Stimulated activated CD8-positive, alpha-beta memory T cell treated with anti-CD3 and anti-CD28 coated beads, Interleukin-12 subunit alpha, Interleukin-12 subunit beta, amount 100 ng/mL, for 4 hours (primary cell): ENCODE data around the gene SSBP3.

Experiments
- DNase-seq: peaks from one replicate; pipeline ENCODE4 v3.0.0-alpha.2; 2020; ENCODE audit warnings: low read depth

SSBP3 gene

GRCh38 chr1:54284781-54285529 lies 121.2 kb downstream of the SSBP3 start:
- DNase-seq, result no peak

DNA sequence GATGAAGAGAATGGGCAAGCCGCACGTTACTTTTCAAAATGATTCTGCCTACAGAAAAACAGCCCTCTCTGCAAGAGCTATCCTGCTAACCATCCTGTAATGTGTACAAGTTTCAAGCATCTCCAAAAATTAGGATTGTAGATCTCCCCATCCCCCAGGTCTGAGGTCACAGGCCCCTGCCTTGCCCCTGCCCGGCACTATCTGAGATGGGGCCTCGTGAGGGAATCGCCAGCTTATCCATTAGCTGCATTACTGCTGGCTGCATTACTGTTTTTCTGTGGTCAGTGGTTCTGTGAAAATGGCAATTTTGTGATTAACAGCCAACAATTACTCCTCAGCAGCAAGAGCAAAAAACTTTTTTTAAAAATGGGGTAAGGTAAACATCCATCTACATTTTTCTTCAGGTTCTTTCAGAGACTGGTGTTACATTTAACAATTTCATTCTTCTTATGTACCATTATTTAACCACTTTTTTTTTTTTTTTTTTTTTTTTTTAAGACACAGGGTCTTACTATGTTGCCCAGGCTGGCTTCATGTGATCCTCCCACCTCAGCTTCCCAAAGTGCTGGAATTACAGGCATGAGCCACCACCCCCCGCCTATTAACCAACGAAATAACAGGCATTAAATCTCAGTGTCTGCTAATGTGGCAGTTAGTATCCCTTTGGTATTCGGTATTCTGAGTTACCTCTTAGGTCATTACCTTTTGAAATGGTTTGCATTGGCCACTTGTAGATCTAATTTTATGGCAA lies 122.4 kb downstream of the SSBP3 start:
- no peak for DNase-seq

- DNase-seq, result no peak
Observed at GRCh38 chr1:54282101-54282847, 123.9 kb downstream of the SSBP3 start.

DNA sequence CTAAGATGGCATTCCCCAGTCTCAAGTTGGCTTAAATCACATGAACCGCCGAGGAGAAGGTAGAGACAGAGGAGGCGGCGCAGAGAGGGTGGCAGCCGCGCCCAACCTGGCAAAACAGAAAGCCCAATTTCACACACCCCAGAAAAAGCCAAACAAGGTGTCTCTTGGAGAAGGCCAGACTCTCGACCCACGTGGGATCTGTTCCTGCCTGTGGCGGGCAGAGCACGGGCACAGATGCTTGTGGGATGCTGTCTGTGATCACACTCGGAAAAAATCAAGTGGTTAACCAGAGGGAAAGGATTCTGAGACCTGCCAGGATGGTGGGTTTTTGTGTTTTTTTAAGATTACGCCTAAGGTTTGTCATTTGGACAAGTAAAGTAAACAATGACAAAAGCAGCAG lies 125.5 kb downstream of the SSBP3 start:
- no peak for DNase-seq

DNA sequence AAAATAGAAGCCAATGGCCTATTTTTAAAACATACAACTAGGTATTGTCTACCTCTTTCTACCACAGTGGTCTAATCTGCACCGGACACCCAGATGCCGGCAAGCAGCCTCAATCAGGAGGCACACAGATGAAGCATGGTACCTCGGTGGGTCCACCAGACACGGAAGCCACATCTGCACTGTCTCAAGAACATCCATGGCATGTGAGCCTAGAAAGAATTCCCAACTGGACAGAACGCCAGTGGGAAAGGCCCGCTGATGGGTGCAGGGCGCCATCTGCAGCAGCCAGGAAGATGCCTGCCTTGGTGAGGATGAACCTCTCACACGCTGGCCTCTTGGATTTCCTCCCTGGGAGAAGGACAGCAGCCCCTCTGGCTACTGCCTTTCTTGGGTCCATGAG lies 126.7 kb downstream of the SSBP3 start:
- DNase-seq, result no peak

GRCh38 chr1:54278941-54279422 lies 127.2 kb downstream of the SSBP3 start:
- no peak for DNase-seq

DNA sequence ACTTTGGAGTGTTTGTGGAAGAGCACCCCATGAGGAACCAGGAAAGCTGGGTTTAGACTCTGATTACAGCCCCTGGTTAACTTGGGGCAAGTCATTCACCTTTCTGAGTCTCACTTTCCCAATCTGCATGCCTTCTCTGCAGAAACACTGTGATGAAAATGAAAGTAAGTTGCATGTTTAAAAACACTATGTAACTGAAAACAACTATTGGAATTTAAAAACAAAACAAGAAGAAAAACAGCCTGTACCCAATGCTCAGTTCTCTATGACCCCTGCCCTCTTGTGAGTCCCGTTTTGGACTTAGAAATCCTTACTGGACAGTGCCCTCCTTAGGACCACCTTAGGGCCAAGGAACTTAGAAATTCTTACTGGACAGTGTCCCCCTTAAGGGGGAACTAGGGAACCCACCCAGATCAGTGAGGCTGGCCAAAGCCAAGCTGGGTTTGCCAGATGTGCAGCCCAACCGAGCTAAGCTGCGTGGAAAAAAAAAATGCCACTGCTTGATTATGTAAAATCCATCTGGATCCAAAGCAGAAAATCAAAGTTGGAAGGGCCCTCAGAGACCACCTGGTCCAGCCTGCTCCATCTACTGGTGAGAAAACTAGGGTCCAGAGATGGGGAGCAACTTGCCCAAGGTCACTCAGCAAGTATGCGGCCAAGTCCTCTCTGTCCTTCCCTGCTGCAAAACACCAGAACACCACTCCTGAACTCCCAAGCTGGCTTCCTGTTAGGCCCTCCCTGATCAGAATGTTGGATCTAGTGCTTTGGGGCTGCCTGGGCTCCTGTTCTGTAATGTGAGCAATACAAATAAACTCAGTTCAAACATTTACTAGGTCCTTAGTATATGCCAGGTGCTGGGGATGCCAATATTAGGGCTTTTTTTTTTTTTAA lies 128.5 kb downstream of the SSBP3 start:
- no peak for DNase-seq

DNA sequence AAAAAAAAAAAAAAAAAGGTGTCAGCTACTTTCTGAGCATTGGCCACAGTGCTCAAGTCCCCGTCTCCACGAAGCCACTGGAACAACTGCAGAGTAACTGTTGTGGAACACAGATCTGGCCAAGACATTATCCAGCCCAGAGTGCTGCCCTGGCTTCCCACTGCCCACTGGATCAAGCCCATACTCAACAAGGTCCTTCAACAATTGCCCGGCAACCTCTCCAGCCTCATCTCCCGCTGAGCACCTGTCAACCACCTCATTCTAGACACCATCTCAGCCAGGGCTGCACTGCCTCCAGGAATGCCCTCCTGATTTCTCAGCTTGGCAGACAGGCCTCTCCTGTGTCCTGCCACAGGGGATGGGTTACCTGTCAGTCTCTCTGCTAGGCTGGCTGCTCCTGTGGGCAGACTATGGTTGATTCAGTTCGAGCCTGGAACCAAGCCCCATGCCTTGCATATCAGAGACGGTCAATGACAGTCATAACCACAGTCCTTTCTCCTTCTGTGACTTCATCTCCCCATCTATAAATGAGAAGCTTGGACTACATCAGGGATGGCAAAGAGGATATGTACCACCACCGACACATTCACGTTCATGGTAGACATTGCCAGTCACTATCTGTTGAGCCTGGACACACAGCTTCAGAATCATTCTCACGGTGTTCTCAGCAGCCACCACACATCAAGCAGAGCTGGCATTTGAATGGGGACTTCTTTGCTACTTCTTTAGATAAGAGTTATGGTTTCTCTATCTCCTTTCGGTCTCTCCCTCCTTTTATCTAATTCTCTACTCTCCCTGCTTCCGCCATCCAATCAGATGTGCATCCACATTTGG lies 129.4 kb downstream of the SSBP3 start:
- no peak for DNase-seq

GRCh38 chr1:54275349-54275748 lies 130.8 kb downstream of the SSBP3 start:
- DNase-seq, result no peak

DNA sequence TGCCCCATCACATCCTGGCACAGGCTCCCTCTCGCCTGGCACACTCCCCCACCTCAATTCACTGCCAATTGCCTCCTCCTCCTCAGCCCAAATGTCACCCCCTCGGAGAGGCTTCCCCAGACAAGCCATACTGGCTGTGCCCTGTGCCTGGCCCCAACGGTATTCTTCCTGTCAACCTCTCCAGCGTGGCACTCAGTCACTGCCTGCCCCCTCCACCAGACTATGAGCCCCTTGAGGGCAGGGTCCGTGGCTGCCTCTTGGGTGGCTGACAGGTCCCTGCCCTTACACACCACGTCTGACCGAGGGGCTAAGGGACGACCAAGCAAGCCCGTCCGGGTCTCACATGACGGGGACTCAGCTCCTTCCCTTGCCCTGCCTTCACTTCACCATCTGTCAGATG lies 131.3 kb downstream of the SSBP3 start:
- no peak for DNase-seq

- DNase-seq, result no peak
Observed at GRCh38 chr1:54274448-54274847, 131.7 kb downstream of the SSBP3 start.

DNA sequence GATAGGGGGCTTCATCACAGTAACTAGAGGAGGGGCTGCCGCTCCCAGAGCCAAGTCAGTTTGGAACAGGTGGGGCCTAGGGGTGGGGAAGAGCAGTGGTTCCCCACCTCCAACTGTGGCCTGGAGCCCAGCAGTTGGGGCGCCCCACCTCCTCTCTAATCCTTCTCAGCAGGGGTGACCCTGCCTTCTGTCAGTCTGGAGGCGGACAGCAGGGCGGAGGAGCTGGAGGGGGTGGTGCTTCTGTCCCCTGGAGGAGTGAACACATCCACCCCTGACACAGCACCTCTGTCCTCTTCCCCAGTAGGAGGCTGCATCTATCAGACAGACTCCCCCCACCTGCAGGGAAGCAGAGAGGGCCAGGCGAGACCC lies 132.4 kb downstream of the SSBP3 start:
- no peak for DNase-seq

- no peak for DNase-seq
Observed at GRCh38 chr1:54273092-54273794, 133.0 kb downstream of the SSBP3 start.

GRCh38 chr1:54272772-54273091 lies 133.5 kb downstream of the SSBP3 start:
- DNase-seq, result no peak

DNA sequence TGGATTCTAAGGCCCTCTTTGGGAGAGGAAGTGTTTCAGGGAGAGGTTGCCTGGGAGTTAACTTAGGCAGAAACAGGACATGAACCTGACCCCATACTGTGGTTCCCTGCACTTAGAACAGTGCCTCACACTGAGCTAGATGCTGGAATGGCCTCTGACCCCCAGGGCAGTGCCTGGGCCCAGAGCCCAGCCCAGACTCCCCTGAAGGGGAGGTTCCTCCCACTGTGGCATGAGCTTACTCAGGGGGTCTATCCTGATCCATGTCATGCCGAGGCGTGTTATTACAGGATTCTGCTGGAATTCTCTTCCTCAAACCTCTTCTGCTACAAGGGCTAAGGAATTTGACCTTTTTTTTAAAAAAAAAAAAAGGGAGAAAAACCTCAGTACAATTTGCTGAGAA lies 134.1 kb downstream of the SSBP3 start:
- DNase-seq, result no peak

DNA sequence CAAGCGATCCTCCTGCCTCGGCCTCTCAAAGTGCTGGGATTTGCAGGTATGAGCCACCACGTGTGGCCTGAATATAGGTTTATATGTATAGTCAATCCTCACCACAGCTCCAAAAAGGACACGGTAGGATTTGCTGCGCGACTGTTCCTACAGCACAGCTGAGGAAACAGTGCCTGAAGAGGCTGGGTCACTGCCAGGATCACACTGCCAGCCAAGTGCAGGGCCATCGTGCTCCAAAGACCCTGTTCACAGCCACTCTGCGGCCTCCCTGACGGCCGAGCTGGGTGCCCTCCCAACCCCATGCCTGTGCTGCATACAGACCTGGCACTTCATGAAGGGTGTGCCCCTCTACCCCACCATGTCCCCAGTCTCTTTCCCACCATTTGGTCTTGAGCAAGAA lies 134.9 kb downstream of the SSBP3 start:
- DNase-seq, result no peak

GRCh38 chr1:54270543-54270942 lies 135.7 kb downstream of the SSBP3 start:
- DNase-seq, result no peak

- no peak for DNase-seq
Observed at GRCh38 chr1:54268762-54269297, 137.4 kb downstream of the SSBP3 start.

DNA sequence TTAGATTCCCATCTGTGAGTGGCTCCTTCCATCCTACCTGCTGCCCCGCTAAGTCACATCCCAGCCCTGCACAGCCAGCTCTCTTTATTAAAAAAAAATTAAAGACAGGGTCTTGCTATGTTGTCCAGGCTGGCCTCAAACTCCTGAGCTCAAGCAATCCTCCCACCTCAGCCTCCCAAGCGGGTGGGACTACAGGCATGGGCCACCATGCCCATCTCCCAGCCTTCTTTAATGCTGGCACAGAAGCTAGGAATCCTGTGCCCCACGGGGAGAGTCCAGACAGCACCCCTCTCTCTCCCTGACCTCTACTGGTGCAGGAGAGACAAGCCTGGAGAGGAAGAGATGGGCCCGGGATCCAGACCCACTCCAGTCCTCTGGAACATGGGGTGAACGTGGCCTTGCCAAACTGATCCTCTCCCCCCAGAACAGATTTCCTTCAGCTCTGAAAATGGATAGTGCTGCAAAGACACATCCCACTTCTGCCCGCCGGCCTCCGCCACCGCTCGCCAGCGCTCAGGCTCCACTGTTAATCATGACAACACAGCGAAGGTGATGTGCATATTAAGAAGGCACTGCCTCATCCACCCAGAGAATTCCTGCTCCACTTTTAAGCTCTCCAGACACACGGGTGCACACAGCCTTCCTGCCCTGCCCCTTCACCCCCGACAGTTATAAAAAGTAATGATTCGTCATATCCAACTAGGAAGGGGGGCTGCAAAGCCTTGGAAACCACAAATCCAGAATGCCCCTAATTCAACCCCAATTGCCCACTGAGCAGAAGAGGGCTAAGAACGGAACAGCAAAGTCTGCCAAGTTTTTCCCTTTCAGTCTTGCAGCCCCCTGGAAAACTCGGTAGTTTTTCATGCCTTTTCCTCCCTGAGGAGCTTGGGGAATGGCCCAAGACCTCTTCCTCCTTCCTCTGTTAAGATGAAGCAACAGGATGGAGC lies 138.1 kb downstream of the SSBP3 start:
- DNase-seq, result no peak
